Keratinocyte (primary cell): Measurements from ENCODE around the gene ENKD1. TPM values are rescaled to one million over a fixed set of nuclear protein-coding genes. Genes with fewer than 3 reads are reported as not detected.

Experiments
- DNase-seq: peaks from one replicate; pipeline ENCODE4 v3.0.0-alpha.2; 2011; ENCODE audit warnings: low read depth, missing footprints, low spot score
- FAIRE-seq: peaks from 2 replicates; lab custom pipeline; 2011; peaks lifted over from hg19 to GRCh38; lab: Jason Lieb, UNC
- H2AFZ ChIP-seq: 2 replicates; pipeline ENCODE4 v1.6.0; 2012; ENCODE audit warnings: low read length, control low read depth, inconsistent platforms; ENCODE audit not compliant: control insufficient read depth
- H3K27ac ChIP-seq: 2 replicates; pipeline ENCODE4 v1.5.1; 2011; ENCODE audit warnings: low read length; ENCODE audit not compliant: control insufficient read depth, insufficient read depth
- H3K27me3 ChIP-seq: 3 replicates; pipeline ENCODE4 v1.6.0; 2011; ENCODE audit warnings: low read length; ENCODE audit not compliant: control insufficient read depth, insufficient read depth; ENCODE audit errors: extremely low read depth
- H3K36me3 ChIP-seq, 2 experiments: 2 replicates in 1 of 2; 3 replicates in 1 of 2; pipeline ENCODE4 v1.5.1; 2011; ENCODE audit warnings: low read length in 2 of 2, mild to moderate bottlenecking in 1 of 2; ENCODE audit not compliant: control insufficient read depth in 2 of 2, insufficient read depth in 2 of 2; ENCODE audit errors: extremely low read depth in 1 of 2
- H3K4me1 ChIP-seq: 3 replicates; pipeline ENCODE4 v1.5.1; 2011; ENCODE audit warnings: low read length; ENCODE audit not compliant: control insufficient read depth, insufficient read depth; ENCODE audit errors: extremely low read depth
- H3K4me2 ChIP-seq: 3 replicates; pipeline ENCODE4 v1.6.0; 2011; ENCODE audit warnings: low read depth, low read length; ENCODE audit not compliant: control insufficient read depth, insufficient read depth; ENCODE audit errors: extremely low read depth
- H3K4me3 ChIP-seq, 3 experiments: fragments of 200-600 bp in 1 of 3; sonication (generic) in 1 of 3; 2 replicates in 2 of 3; 3 replicates in 1 of 3; pipeline ENCODE4 v1.5.1; 2011 to 2016; ENCODE audit warnings: low read length in 3 of 3, mild to moderate bottlenecking in 3 of 3, control low read depth in 2 of 3, inconsistent platforms in 1 of 3, low read depth in 1 of 3, mixed read lengths in 1 of 3, mixed run types in 1 of 3, moderate library complexity in 1 of 3; ENCODE audit not compliant: control insufficient read depth in 2 of 3, insufficient read depth in 2 of 3; ENCODE audit errors: extremely low read depth in 1 of 3
- H3K79me2 ChIP-seq: 2 replicates; pipeline ENCODE4 v1.6.0; 2012; ENCODE audit warnings: low read length; ENCODE audit not compliant: control insufficient read depth, insufficient read depth
- H3K9ac ChIP-seq: 3 replicates; pipeline ENCODE4 v1.6.0; 2011; ENCODE audit warnings: low read length; ENCODE audit not compliant: control insufficient read depth, insufficient read depth; ENCODE audit errors: extremely low read depth
- H3K9me1 ChIP-seq: 3 replicates; pipeline ENCODE4 v1.6.0; 2011; ENCODE audit warnings: low read length; ENCODE audit not compliant: control insufficient read depth, insufficient read depth; ENCODE audit errors: extremely low read depth
- H3K9me3 ChIP-seq: 2 replicates; pipeline ENCODE4 v1.5.1; 2012; ENCODE audit warnings: low read depth, low read length; ENCODE audit not compliant: control insufficient read depth
- H4K20me1 ChIP-seq: 3 replicates; pipeline ENCODE4 v1.6.0; 2011; ENCODE audit warnings: low read length; ENCODE audit not compliant: control insufficient read depth, insufficient read depth; ENCODE audit errors: extremely low read depth
- EZH2 ChIP-seq: IDR thresholded peaks from one replicate; pipeline ENCODE4 v1.6.1; 2012; ENCODE audit warnings: inconsistent platforms, mild to moderate bottlenecking, low read length, moderate library complexity
- dilution Hi-C: fragments of 300-500 bp; cut with MboI; formaldehyde crosslinking; loops from one replicate; pipeline ENCODE4 v1.7.0; 2020; ENCODE audit warnings: low sequenced_read_pairs; ENCODE audit not compliant: extremely low pct_ligation_motif_present
- polyA plus RNA-seq, 5 experiments: library from polyadenylated mRNA; depleted of rRNA in 3 of 5; stranded (reverse) in 3 of 5; stranded (forward) in 1 of 5; unstranded in 1 of 5; fragments of >200 nt; gene quantifications; 1 replicate in 1 of 5; 2 replicates in 3 of 5; 3 replicates in 1 of 5; pipeline versions ENCODE4 v1.2.1 to v1.2.3, GENCODE V29; 2011 to 2012; ENCODE audit warnings: missing spikeins in 2 of 5, low read depth in 1 of 5, low replicate concordance in 1 of 5
- TF ChIP-seq, protein P1 (sequence below), 3 experiments: IDR thresholded peaks in 1 of 3; conservative IDR thresholded peaks in 1 of 3; optimal IDR thresholded peaks in 1 of 3; 2 replicates in 2 of 3; 3 replicates in 1 of 3; pipeline versions ENCODE3 to v1.5.1; 2011; ENCODE audit warnings: low read length in 3 of 3, mild to moderate bottlenecking in 3 of 3, moderate library complexity in 2 of 3, control low read depth in 1 of 3, inconsistent platforms in 1 of 3; ENCODE audit not compliant: insufficient read depth in 2 of 3; ENCODE audit errors: extremely low read depth in 1 of 3

Gene ENKD1
- polyA plus RNA-seq, 1 donor (not counting 4 experiments of a cell fraction or from before 2014, with no cell fraction given), result 4.4 TPM

DNA sequence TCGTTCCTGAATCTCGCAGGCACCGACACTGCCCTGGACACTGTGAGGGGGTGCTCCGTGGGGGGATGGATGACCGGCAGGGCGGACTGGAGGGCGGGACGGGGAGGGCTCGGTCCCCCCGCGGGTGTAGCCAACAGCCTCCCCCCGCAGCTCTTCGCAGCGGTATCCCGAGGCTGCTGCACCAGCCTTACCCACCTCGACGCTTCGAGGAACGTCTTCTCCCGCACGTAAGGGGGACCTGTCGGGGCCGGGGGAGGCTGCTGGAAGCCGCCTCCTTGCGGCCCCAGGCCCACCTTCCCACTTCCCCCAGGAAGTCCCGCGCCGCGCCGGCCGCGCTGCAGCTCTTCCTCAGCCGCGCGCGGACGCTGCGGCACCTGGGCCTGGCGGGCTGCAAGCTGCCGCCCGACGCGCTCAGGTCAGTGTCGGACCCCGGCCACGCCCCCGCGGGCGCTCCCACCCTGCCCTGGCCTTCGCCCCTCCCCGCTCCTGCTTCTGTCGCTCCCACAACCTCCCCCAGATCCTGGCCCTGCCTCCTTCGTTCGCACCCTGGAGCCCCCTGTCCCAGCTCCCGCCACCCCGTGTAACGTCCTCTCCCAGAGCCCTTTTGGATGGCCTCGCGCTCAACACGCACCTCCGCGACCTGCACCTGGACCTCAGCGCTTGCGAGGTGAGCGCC is 18.3 kb downstream of the ENKD1 start:
- Histone ChIP-seq H2AFZ (no peak overlapping the region), H3K9me3 (no peaks in the 10 kb centered on the region), H3K9ac (no peak overlapping the region), H3K36me3 (no peaks in the 10 kb centered on the region), H4K20me1 (peaks cover 2% of the 10 kb centered on the region), H3K79me2 (no peaks in the 10 kb centered on the region), H3K4me2 (no peak overlapping the region), H3K9me1 (no peaks in the 10 kb centered on the region), H3K27me3 (peaks cover 82% of the 10 kb centered on the region), H3K4me3 (no peak overlapping the region), H3K4me1 (no peaks in the 10 kb centered on the region), H3K27ac (no peak overlapping the region)
- DNase-seq (no peak), FAIRE-seq (no peak)
- dilution Hi-C loops, result no loop called here
- TF ChIP-seq, protein P1, sequence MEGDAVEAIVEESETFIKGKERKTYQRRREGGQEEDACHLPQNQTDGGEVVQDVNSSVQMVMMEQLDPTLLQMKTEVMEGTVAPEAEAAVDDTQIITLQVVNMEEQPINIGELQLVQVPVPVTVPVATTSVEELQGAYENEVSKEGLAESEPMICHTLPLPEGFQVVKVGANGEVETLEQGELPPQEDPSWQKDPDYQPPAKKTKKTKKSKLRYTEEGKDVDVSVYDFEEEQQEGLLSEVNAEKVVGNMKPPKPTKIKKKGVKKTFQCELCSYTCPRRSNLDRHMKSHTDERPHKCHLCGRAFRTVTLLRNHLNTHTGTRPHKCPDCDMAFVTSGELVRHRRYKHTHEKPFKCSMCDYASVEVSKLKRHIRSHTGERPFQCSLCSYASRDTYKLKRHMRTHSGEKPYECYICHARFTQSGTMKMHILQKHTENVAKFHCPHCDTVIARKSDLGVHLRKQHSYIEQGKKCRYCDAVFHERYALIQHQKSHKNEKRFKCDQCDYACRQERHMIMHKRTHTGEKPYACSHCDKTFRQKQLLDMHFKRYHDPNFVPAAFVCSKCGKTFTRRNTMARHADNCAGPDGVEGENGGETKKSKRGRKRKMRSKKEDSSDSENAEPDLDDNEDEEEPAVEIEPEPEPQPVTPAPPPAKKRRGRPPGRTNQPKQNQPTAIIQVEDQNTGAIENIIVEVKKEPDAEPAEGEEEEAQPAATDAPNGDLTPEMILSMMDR (optimal IDR thresholded peaks at IDR 0.05 in 1 of 3, IDR thresholded peaks at IDR 0.05 in 1 of 3, conservative IDR thresholded peaks at IDR 0.05 in 1 of 3; ENCODE audit: extremely low read depth in 1 of 3, insufficient read depth in 2 of 3, low read length in 3 of 3), result no peak
- TF ChIP-seq EZH2, result peak; percentile 69

DNA sequence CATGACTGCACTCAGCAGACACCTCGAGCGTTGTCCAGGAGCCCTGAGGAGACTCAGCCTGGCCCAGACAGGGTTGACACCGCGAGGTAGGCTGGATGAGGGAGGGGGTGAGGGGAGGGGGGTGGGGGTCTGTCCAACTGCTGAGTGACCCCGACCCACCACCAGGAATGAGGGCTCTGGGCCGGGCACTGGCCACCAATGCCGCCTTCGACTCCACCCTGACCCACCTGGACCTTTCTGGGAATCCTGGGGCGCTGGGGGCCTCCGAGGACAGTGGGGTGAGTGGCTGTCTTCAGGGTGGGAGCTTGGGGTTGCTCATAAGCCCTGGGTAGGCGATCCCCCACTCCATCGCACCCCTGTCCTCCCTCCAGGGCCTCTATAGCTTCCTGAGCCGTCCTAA is 18.9 kb downstream of the ENKD1 start:
- Histone ChIP-seq H3K9me3 (no peaks in the 10 kb centered on the region), H3K4me2 (no peak overlapping the region), H4K20me1 (peaks cover 2% of the 10 kb centered on the region), H3K27ac (no peak overlapping the region), H3K36me3 (no peaks in the 10 kb centered on the region), H3K79me2 (no peaks in the 10 kb centered on the region), H3K9ac (no peak overlapping the region), H2AFZ (no peak overlapping the region), H3K27me3 (peaks cover 80% of the 10 kb centered on the region), H3K9me1 (no peaks in the 10 kb centered on the region), H3K4me1 (no peaks in the 10 kb centered on the region), H3K4me3 (no peak overlapping the region)
- DNase-seq (no peak), FAIRE-seq (no peak)
- dilution Hi-C loops, result no loop called here
- TF ChIP-seq EZH2, result no peak
- TF ChIP-seq, protein P1 (optimal IDR thresholded peaks at IDR 0.05 in 1 of 3, IDR thresholded peaks at IDR 0.05 in 1 of 3, conservative IDR thresholded peaks at IDR 0.05 in 1 of 3; ENCODE audit: extremely low read depth in 1 of 3, insufficient read depth in 2 of 3, low read length in 3 of 3), result no peak
